HG02870 (cell line): Measurements from ENCODE around the gene DARS2.

ENCODE experiments used
- ATAC-seq: cut with Tn5 transposase; IDR thresholded peaks from one replicate; pipeline ENCODE4 v1.9.1; 2021; ENCODE audit warnings: mild to moderate bottlenecking, moderate library complexity; ENCODE audit not compliant: unreplicated experiment

Gene DARS2

DNA sequence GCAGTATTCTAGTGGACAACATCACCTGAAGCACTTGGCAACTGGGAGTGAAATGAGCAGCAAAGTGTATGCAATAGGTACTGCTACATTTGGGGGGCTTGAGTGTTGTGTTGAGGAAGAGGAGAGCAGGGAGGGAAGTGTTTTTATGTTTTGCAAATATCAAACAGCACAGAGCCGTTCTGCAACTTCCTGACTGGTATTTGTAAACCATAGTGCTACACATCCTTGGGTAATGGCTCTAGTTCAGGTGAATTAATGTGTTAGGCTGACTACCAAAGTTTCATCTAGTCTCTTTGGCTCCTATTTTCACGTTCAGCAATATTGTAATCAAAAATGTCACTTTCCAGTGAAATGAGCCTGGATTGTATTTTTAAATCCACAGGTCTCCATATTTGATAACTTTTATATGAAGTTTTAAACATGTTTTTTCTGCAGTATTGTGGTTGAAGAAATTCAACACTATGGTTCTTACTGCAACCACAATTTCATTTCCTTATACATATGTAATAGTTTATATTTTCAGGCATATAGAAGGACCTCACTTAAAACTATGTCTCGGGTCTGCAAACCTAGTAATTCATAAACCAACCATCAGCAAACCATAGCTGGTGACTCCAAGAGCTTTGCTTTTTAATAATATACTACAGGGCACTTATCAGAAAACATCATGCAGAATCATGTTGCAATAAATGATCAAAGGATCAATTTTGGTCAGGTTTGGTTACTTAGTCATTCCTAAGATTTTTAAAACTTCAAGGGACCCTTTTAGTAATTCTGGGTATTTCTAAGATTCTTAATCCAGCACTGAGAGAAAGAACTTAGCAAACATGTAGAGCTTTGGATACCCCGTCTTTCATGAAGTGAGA lies 62.5 kb downstream of the DARS2 start:
- ATAC-seq, result no peak

DNA sequence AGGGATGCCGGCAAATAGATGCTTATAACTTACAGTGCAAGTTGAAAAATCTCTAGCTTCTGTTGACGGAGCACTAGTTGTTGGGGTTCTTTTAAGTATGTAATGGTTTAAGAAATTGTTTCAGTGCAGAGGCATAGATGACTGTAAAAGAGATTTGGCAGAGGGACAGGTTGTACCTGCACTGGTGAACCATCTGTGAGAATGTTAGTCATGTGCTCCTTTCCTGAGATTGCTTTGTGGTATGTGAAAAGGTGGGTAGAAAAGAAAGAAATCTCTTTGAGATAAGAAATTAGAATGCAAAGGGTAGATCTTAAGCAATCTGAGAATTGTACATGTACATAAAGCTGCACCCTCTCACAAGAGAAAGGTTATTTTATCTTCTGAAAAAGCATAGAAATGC lies 63.2 kb downstream of the DARS2 start:
- ATAC-seq, result no peak

DNA sequence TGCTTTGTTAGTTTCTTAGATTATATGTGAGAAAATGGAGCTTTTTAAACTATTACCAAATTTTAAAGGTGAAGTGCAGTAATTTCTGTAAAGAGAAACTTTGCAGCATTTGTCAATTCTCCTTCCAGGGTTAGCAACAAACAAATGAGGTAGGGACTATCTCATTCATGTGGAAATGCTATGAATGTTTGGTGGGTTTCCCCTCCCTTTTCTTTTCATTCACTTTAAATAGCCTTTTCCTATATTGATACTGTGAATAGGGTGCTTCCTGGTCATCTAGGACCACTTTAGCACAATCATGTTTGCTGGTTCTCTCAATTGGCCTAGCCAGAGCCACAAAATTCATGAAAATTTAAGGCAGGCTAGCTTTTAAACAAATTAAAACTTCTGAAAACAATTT lies 64.3 kb downstream of the DARS2 start:
- no peak for ATAC-seq

DNA sequence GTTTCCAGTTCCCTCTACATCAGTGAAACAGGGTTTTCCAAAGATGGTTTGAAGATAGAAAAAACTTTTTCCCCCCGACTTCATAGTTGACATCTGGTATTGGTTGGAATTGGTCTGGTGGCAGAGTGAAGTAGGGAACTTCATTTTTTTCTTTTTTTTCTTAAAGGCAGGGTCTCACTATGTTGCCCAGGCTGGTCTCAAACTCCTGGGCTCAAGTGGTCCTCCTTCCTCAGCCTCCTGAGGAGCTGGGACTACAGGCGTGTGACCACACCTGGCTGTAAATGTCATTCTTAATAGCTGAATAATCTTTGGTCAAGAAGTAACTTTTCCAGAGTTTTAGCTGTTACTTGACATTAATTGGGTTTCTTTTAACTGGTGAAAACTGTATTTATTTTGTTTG lies 65.4 kb downstream of the DARS2 start:
- ATAC-seq, result no peak

DNA sequence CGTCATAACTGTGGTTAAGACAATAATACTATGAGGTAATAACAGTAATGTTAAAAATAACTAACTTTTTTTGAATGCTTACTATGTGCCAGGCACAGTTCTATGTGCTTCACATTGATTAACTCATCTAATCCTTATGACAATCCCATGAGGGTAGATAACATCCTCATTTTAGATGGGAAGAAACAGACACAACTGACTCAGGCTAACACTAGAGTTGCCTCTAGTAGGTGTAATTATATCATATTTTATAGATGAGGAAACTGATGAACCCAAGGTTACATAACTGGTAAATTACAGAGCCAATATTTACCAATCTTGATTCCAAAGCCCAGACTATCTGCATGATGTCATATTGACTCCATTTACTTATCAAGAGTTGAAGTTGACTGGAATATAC lies 69.1 kb downstream of the DARS2 start:
- ATAC-seq, result no peak

DNA sequence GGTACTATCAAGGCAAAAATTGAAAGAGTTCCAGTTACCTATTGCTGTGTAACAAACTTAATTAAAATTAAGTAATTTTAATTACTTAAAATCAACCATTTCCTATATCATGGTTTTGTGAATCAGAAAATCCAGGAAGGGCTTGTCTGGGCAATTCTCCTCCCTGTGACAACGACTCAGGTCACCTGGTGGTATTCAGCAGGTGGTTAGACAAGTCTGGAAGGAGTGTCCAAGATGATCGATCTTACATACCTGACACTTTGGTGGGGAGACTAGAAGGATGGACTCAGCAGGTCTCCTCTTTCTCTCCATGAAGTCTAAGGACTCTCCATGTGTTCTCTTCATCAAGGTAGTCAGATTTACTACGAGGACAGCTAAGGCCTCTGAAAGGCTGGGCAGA lies 69.7 kb downstream of the DARS2 start:
- ATAC-seq, result no peak

DNA sequence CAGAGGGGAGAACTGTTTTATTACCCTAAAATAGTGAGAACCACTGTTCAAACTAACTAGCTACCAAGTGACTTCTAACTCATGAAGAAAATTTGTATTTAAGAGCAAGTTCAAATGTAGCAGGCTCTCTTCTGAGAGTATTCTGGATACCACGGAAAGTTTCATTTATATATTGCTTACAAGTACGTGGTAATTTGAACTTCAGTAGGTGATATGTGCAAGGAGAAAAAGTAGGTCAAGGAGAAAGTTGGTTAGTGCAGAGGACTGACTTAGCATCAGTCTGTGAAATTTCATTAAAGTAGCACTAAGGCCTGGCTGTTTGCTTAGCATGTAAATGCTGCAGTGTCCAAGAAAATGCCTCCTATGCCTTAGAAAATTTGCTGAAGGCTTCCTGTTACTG lies 76.0 kb downstream of the DARS2 start:
- no peak for ATAC-seq

DNA sequence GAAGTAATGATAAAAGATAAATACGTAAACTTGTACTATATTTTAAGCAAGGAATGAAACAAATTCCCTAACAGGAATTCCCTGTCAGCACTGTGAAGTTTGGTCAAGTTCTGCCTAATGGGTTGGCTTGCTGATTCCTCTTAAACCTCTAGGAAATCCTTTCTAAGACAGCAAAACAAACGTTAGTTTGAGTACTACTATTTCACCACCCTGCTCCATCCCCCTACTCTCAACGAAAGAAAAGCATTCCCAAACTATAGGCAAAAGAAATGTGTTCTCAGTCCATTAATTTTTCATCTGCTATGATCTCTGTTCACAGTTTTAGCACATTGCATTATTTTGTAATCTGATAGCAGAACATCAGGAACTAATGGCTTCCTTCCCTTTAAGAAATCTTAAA lies 76.5 kb downstream of the DARS2 start:
- ATAC-seq, result no peak

DNA sequence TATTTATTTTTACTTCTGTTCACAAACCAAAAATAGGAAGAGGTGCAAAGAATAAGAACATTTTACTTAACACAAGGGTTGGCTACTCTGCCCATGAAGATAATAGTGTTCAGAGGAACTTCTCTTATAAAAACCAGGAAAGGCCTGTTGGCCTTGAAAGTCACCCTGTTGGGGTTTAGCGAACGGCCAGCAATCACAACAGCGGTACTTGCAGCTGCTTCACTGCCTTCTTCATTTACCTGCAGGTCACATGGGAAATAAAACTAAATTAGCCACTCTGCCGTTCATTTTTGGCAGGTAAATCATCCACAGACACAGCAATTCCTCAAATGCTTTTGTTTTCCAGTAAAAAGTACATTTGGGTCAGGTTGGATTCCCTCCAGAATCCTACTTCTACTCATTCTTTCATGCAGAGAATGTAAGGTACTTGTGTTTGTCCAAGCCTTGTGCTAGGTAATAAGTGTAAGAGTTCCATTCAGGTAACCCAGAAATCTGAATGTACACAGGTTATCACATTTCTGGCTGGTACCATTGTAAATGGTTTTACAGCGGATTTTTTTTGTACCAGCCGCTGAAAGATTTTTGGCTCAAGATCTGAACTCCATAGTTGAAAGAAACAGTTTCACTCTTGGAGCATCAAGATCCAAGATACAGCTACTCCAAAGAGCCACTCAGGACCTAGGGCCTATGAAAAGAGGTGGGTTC lies 79.5 kb downstream of the DARS2 start:
- ATAC-seq, result no peak
